GM21786 (cell line): ENCODE measurements around the gene PTCSC3.

ENCODE experiments used
- ATAC-seq: cut with Tn5 transposase; IDR thresholded peaks from one replicate; pipeline ENCODE4 v1.9.1; 2021; ENCODE audit not compliant: unreplicated experiment

Gene PTCSC3

GRCh38 chr14:36176524-36176923, at the start of gene PTCSC3:
PTCSC3 (minus strand) TSS chr14:36176722.
- ATAC-seq = no peak

DNA sequence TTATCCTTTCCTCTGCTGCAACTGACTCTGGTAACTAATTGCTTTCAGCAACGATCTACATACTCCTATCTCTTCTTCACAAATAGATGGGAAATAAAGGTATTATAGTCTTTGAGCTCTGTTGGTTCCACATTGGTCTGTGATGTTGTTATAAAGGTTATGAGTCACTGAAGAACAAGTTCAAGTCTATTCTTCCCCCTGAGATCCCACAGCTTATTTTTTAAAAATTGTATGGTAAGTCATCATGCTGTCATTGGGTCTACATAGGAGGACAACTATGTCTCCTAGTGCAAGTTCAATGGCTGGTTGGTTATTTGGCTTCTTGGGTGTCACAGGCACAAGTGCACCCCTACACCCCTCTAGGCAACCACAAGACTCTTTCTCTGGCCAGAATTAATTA, 49.6 kb upstream of the PTCSC3 start:
- no peak for ATAC-seq

DNA sequence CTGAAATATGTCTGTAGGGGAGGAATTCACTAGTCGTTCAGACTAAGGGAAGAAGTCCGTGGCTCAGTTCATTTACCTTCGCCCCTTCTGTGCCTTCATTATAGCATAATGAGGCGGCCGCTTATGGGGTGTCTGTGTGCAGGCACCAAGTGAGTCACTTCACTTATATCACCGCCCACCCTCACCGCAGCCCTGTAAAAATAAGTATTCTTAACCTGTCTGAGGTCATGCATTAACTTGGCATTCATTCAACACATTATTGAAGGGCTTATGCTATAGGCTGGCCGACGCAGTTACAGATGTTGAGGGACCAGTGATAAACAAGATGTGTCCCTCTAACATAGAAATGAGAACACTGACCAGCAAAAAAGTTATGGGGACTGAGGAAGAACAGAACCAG, 47.7 kb upstream of the PTCSC3 start:
- no peak for ATAC-seq

DNA sequence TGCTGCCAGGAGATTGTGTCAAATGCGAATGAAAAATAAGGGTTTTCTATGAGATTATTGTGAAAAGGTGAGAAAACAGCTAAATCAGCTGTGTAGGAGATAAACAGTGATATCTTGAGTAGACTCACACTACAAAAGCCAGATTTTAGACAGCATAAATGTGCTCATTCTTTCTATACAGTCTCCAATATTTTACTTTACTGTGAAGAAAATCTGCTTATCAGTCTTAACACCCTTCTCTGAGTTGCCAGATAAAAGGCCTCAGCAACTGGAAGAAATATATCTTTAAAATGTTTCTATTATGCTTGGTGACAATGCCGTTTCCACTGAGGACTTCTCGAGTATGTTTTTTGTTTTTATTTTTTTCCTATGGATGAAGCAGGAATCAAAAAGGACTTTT, 47.0 kb upstream of the PTCSC3 start:
- no peak for ATAC-seq

DNA sequence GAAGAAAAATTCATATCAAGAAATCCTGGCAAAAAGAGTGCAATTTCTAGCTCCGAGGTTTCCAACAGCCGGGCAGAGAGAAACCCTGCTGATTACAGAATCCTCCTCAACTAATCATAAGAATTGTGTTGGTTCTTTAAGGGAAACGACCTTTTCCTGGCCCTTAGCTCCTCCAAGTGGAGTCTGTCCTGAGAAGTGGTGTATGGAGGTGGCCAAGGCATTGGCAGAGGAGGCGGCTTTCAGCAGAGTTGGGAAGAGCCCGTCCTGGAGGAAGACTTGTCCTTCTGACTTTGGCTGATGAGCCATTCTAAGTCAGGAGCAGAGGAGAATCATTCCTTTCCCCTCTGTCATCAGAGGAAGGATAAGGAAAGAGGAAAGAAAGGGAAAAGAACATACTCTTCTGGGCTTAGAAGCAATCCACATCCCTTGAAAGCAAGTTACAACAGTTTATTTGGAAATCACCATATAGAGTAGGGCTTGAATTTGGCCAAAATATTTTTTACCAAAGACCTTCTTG, 46.5 kb upstream of the PTCSC3 start:
- ATAC-seq = no peak

DNA sequence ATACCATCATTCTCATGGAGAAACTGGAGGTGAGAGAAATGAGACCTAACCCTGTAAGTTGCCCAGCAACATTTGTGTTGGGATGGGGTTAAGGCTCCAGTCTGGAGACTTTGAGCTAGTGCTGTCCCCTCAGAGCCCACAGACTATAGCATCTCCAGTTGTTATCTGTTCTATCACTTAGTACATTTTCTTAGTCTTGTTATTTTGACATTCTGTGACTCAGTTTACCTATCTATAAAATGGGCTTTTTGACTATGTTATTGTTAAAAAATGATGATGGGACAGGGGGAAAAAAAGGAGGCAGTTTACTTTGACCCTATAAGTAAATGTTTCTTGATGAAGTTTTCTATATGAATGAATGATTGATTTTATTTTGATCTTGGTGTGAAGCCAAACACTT, 45.8 kb upstream of the PTCSC3 start:
- ATAC-seq = no peak

DNA sequence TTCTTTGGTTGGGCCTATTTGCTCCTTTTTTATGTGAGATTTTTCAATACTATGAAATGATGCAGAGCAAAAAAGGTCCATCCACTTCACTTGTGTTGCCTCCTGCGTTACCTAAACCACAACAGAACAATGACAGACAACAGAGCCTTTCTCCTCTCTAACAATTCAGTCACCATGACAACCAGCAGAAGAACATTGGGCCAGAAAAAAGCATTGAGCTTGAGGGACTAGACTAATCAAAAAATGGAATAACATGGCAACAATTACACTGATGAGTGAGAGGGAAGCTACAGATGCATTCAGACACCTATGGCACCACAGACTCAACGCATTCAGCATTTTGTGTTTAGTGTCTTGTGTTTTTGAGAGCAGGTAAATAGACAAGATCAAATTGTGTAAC, 44.6 kb upstream of the PTCSC3 start:
- no peak for ATAC-seq

DNA sequence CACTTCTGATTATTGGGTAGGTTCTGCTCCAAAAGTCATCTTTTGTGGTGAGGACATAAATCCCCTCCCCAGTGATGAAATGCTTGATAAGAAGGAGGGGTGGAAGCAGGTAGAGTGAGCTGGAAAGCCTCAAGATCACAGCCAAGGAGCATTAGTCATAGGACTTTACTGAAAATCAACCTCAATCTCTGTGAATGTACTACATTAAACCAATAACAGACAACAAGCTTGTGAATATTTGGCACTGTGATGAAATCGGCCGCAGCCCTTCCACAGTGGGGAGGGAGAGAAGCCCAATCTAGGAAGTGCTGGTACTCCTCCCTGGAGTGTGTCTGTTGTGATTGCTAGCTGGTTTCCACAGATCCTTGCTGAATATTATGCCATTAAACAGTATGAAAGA, 41.2 kb upstream of the PTCSC3 start:
- ATAC-seq = no peak

GRCh38 chr14:36217027-36217426, 40.5 kb upstream of the PTCSC3 start:
- ATAC-seq = no peak

DNA sequence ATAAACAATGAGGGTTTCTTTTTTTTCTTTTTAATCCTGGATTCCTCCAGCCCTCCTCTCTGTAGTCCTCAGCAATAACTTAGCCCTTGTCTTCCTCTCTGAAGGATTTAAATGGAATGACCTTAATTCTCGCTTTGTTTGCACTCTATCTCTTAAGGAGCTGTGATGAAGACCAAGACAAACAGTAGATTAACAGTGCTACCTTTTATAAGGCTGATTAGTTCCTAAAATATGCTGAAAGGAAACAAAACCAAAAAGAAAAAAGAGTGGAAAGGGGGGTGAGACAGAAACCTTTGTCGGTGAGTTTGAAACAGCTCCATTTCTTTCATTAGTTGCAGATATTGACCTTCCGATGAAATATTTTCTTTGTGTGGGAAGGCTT, 38.7 kb upstream of the PTCSC3 start:
- ATAC-seq = no peak

GRCh38 chr14:36214476-36215216, 38.1 kb upstream of the PTCSC3 start:
- ATAC-seq = no peak

GRCh38 chr14:36212987-36213386, 36.5 kb upstream of the PTCSC3 start:
- no peak for ATAC-seq

DNA sequence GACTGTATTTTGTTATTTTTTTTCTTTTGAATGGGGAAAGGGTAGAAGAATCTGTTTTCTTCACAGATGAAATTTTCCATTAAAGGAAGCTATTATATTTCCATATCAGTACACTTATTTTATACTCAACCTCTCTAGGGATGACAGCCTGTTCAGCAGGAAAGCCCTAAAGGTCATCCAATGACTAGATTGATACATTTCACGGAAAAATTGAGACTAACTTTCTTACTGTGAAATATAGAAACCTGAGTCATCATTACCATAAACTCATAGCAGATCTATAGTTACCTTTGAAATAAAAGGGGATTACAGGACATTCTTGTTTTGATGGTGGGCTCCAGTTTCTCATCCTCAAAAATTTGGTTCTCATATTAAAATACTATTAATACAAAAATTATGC, 36.1 kb upstream of the PTCSC3 start:
- ATAC-seq = no peak

GRCh38 chr14:36208690-36209278, 32.3 kb upstream of the PTCSC3 start:
- ATAC-seq = no peak

DNA sequence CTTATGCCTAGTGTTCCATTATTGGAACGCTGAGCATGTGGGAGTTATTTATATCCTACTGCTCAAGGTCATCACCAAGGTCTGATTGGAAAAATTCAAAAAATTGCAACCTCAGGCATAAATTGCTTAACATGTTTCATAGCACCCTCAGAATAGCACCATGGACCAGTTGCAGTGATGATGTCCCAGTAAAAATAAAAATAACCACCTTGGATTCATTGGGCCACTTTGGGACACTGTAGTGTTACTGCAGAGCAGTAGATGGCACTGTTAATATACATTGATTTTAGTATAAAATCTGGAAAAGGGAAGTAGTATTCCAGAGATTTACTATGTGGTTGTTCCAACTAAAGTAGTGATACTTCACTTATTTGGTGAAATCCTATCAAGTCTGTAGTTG, 31.0 kb upstream of the PTCSC3 start:
- no peak for ATAC-seq

DNA sequence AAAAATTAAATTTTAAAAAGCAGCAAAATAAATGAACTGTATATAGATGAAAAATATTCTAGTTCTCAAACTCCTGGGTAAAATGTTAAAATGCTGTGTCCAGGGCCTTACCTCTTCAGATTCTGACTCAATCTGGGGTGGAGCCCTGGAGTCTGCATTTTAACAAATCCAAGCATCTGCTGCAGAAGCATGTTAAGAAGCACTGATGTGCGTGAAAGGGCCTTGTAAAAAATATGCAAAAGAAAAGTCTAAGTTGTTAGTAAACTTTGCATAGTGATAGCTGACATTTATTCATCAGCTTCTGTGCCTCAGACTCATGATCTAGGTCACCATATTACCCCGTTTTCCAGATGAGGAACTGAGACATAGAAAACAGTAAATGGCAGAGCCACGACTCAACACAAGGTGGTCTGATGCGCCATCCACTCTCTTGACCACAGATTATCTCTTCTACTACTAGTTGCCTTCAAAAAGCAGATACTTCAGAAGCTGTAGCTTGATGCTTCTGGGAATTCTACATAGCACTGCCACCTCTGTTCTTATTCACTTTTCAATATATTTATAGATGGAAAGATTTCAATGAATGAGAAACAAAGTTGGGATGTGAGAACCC, 28.0 kb upstream of the PTCSC3 start:
- no peak for ATAC-seq

GRCh38 chr14:36198378-36198777, 21.9 kb upstream of the PTCSC3 start:
- ATAC-seq = no peak

- ATAC-seq = no peak
Measured at GRCh38 chr14:36194663-36195062, 18.1 kb upstream of the PTCSC3 start.

- no peak for ATAC-seq
Measured at GRCh38 chr14:36192530-36192929, 16.0 kb upstream of the PTCSC3 start.

GRCh38 chr14:36183402-36183801, 6.9 kb upstream of the PTCSC3 start:
- ATAC-seq = no peak

DNA sequence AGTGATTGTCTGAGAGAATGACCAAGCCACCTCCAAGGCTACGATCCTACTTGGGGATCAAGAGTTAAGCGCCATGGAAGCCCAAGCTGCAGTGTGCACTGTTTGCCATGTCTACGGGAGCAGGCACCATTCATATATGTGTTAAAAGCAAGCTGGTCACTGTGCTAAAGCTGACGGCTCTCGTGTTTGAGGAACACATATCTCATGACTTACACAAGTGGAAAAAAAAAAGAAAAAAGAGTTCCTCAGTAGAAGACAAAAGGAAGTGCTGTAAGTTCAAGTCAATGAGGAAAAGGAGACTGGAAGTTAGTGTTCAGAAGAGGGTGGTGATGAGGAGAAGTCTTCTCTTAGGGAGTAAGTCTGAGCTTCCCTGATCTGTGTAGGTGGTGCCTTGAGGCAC, 4.9 kb upstream of the PTCSC3 start:
- no peak for ATAC-seq

GRCh38 chr14:36177489-36177888, 967 bp upstream of the PTCSC3 start:
- ATAC-seq = no peak
